ENCODE measurements around the gene CYB561D2. TPM values are rescaled to one million over a fixed set of nuclear protein-coding genes. Genes with fewer than 3 reads are reported as not detected.
"Not testable (repeated sequence)": the region's sequence is repeated elsewhere in the genome, so short reads cannot be mapped to it uniquely, and the experiment has no call there.

Gene CYB561D2
- total RNA-seq, 4 donors from 2014 or later = 13.3 to 19.9 (median 17.8) TPM

GRCh38 chr3:50304601-50305000 lies 46.1 kb upstream of the CYB561D2 start:
- ATAC-seq (no peak), DNase-seq (no peak)
- in situ Hi-C loops (cut with MboI; ENCODE audit: low sequenced_read_pairs in 4 of 4) (no loop called here), intact Hi-C loops (cut with DNase I; ENCODE audit: low total_unique reads) (no loop called here)
- Histone ChIP-seq H3K4me3 (no peak overlapping the region), H3K4me1 (peaks cover 21 to 37% of the 10 kb centered on the region in 2 donors), H3K27ac (no peak overlapping the region), H3K36me3 (no peaks in the 10 kb centered on the region), H3K27me3 (no peaks in the 10 kb centered on the region), H3K9me3 (no peaks in the 10 kb centered on the region)
- TF ChIP-seq CTCF (IDR thresholded peaks at IDR 0.05 in 4 of 5, conservative IDR thresholded peaks at IDR 0.05 in 1 of 5) (no peak), POLR2A (IDR thresholded peaks at IDR 0.05) (no peak)

- in situ Hi-C loops (cut with MboI; ENCODE audit: low sequenced_read_pairs in 4 of 4); DNase-seq; intact Hi-C loops (cut with DNase I; ENCODE audit: low total_unique reads); H3K4me3 ChIP-seq; H3K9me3 ChIP-seq; ATAC-seq; H3K36me3 ChIP-seq; H3K27ac ChIP-seq; H3K27me3 ChIP-seq: not testable (repeated sequence)
- H3K4me1 ChIP-seq = peaks cover 16 to 17% of the 10 kb centered on the region in 2 donors
These were observed 38.6 kb upstream of the CYB561D2 start for GRCh38 chr3:50312041-50312440.

DNA sequence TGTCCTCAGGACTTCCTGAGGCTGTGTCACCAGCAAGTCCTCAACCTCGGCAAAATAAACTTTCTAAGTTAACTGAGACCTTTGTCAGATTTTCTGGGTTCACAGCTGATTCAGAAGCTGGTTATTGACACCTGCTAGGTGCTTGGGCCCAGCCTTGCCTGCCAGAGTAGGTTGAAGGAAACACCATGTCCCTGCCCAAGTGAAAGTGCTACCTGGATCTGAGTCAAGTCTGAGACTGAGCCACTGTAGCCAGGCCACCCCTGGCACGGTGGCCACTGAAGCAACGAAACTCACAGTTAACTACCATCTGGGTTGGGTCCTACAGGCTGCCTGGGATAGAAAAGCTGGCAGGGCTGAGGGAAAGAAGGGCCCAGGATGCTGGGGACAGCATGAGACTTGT lies 36.3 kb upstream of the CYB561D2 start:
- Histone ChIP-seq H3K27ac (peak overlapping the region; percentile 50 to 79 (median 56)), H3K4me1 (peaks cover 39 to 40% of the 10 kb centered on the region in 2 donors)
- peak; percentile 89 to 90 for ATAC-seq

GRCh38 chr3:50314816-50315215 lies 35.8 kb upstream of the CYB561D2 start:
- Histone ChIP-seq H3K4me1 (peaks cover 43 to 45% of the 10 kb centered on the region in 2 donors), H3K9me3 (no peaks in the 10 kb centered on the region), H3K27ac (peak overlapping the region; percentile 50 to 79 (median 56)), H3K36me3 (peaks cover 0 to 23% of the 10 kb centered on the region in 2 donors), H3K4me3 (no peak overlapping the region), H3K27me3 (no peaks in the 10 kb centered on the region)
- intact Hi-C loops (cut with DNase I; ENCODE audit: low total_unique reads) = no loop called here
- ATAC-seq (no peak), DNase-seq (no peak)
- in situ Hi-C loops (cut with MboI; ENCODE audit: low sequenced_read_pairs in 4 of 4) = no loop called here
- TF ChIP-seq CTCF (IDR thresholded peaks at IDR 0.05 in 4 of 5, conservative IDR thresholded peaks at IDR 0.05 in 1 of 5) (no peak), POLR2A (IDR thresholded peaks at IDR 0.05) (no peak)

More for the DNA sequence above, 36.3 kb upstream of the CYB561D2 start:
- H3K27me3 ChIP-seq = no peaks in the 10 kb centered on the region
- no peak for TF ChIP-seq CTCF (IDR thresholded peaks at IDR 0.05 in 4 of 5, conservative IDR thresholded peaks at IDR 0.05 in 1 of 5)
- TF ChIP-seq POLR2A (IDR thresholded peaks at IDR 0.05) = no peak
- peak in 1 of 2 donors; percentile 67 for DNase-seq
- no peaks in the 10 kb centered on the region for H3K9me3 ChIP-seq
- in situ Hi-C loops (cut with MboI; ENCODE audit: low sequenced_read_pairs in 4 of 4) = no loop called here
- intact Hi-C loops (cut with DNase I; ENCODE audit: low total_unique reads) = no loop called here
- no peak overlapping the region for H3K4me3 ChIP-seq
- peaks cover 0 to 20% of the 10 kb centered on the region in 2 donors for H3K36me3 ChIP-seq

GRCh38 chr3:50316657-50317242 lies 33.9 kb upstream of the CYB561D2 start:
- peak overlapping the region in 3 of 4 donors; percentile 7 to 93 (median 35) for H3K27ac ChIP-seq
- in situ Hi-C loops (cut with MboI; ENCODE audit: low sequenced_read_pairs in 4 of 4) (no loop called here), intact Hi-C loops (cut with DNase I; ENCODE audit: low total_unique reads) (no loop called here)
- no peak overlapping the region for H3K4me3 ChIP-seq
- TF ChIP-seq POLR2A (IDR thresholded peaks at IDR 0.05) = no peak
- no peak for TF ChIP-seq CTCF (IDR thresholded peaks at IDR 0.05 in 4 of 5, conservative IDR thresholded peaks at IDR 0.05 in 1 of 5)
- no peaks in the 10 kb centered on the region for H3K9me3 ChIP-seq
- H3K27me3 ChIP-seq = no peaks in the 10 kb centered on the region
- DNase-seq (no peak), ATAC-seq (no peak)
- peaks cover 51 to 53% of the 10 kb centered on the region in 2 donors for H3K4me1 ChIP-seq
- peaks cover 0 to 23% of the 10 kb centered on the region in 2 donors for H3K36me3 ChIP-seq

All from gastrocnemius medialis (tissue), 4 donors.